ENCODE data around the gene GALNTL6. TPM values are rescaled to one million over a fixed set of nuclear protein-coding genes. Genes with fewer than 3 reads are reported as not detected.

GALNTL6 gene
- total and polyA plus RNA-seq, 2 donors from 2014 or later = 0.60 TPM; not detected in 1

DNA sequence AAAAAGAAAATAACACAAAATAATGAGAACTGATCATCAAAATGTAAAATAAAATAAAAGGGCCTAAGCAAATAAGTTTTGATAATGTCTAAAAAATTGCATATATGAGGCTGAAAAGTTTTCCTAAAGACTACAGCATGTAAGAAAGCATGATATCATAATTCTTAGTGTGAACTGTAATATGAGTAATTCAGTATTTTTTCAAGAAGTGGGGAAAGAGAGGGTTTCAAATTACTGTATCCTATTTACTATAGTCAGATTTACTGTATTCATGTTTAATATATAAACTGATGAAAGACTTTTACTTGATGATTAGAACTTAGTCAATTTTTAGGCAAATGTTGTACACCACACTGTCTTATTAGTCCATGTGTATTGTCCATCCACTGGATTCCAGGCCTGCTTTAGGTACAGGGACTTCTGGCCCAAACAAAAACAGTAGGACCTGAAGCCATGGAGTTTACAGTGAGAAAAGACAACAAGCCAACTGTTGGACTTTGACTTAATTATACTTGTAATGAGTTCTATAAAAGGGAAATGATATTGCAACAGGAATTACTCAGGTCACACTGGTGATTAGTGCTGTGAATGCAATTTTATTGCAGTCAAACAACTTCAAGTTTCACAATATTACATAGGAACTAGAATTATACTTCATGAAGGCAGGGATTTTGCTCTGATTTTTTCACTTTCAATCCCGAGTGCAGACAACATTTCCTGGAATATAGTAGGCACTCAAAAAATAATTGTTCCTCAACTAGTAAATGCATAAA is 837.7 kb downstream of the GALNTL6 start:
- TF ChIP-seq, protein P1, sequence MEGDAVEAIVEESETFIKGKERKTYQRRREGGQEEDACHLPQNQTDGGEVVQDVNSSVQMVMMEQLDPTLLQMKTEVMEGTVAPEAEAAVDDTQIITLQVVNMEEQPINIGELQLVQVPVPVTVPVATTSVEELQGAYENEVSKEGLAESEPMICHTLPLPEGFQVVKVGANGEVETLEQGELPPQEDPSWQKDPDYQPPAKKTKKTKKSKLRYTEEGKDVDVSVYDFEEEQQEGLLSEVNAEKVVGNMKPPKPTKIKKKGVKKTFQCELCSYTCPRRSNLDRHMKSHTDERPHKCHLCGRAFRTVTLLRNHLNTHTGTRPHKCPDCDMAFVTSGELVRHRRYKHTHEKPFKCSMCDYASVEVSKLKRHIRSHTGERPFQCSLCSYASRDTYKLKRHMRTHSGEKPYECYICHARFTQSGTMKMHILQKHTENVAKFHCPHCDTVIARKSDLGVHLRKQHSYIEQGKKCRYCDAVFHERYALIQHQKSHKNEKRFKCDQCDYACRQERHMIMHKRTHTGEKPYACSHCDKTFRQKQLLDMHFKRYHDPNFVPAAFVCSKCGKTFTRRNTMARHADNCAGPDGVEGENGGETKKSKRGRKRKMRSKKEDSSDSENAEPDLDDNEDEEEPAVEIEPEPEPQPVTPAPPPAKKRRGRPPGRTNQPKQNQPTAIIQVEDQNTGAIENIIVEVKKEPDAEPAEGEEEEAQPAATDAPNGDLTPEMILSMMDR (IDR thresholded peaks at IDR 0.05; ENCODE audit: borderline replicate concordance, extremely low read depth, insufficient read depth) = no peak
- H3K27ac ChIP-seq (ENCODE audit: low read depth in 2 of 2, low read length in 2 of 2) = no peak overlapping the region
- DNase-seq (no peak), FAIRE-seq (no peak)
- no peaks in the 10 kb centered on the region for H3K36me3 ChIP-seq (ENCODE audit: control insufficient read depth in 2 of 3, insufficient read depth in 3 of 3, low read length in 3 of 3)
- H3K4me1 ChIP-seq (ENCODE audit: control insufficient read depth in 2 of 3, insufficient read depth in 2 of 3, low read depth in 1 of 3, low read length in 3 of 3) = peaks cover 0 to 2% (median 1%) of the 10 kb centered on the region in 3 donors
- no peak overlapping the region for H3K9ac ChIP-seq (ENCODE audit: low read length in 3 of 3)
- no peaks in the 10 kb centered on the region for H3K9me3 ChIP-seq (ENCODE audit: control insufficient read depth in 2 of 3, insufficient read depth in 1 of 3, low read length in 3 of 3)
- intact Hi-C loops (cut with DNase I) = no loop called here
- H3K4me3 ChIP-seq (ENCODE audit: low read length in 3 of 3) = no peak overlapping the region
- H3K27me3 ChIP-seq (ENCODE audit: control insufficient read depth, insufficient read depth, low read length) = no peaks in the 10 kb centered on the region

DNA sequence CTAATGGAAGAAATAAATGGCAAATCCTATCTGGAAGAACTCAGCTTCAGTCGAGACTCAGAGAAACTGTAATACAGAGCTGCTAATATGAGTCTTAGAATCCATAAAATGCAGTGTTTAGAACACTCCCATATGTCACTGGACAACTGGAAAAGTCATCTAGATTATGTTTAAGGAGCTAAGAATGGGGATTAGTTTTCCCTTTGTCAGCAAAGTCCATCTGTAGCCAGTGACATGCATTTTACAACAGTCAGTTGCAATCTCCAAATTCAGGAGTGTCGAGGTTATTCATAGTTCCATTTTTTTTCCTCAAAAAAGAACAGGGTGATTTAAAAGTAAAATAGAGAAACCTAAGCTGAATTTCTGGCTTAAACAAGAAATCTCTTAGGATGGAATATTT is 838.8 kb downstream of the GALNTL6 start:
- no peak for FAIRE-seq
- Histone ChIP-seq H3K4me1 (ENCODE audit: control insufficient read depth in 2 of 3, insufficient read depth in 2 of 3, low read depth in 1 of 3, low read length in 3 of 3) (peaks cover 0 to 7% (median 3%) of the 10 kb centered on the region in 3 donors), H3K27me3 (ENCODE audit: control insufficient read depth, insufficient read depth, low read length) (no peaks in the 10 kb centered on the region), H3K36me3 (ENCODE audit: control insufficient read depth in 2 of 3, insufficient read depth in 3 of 3, low read length in 3 of 3) (no peaks in the 10 kb centered on the region), H3K9ac (ENCODE audit: low read length in 3 of 3) (no peak overlapping the region), H3K27ac (ENCODE audit: low read depth in 2 of 2, low read length in 2 of 2) (no peak overlapping the region), H3K4me3 (ENCODE audit: low read length in 3 of 3) (no peak overlapping the region), H3K9me3 (ENCODE audit: control insufficient read depth in 2 of 3, insufficient read depth in 1 of 3, low read length in 3 of 3) (no peaks in the 10 kb centered on the region)
- no peak for DNase-seq
- TF ChIP-seq, protein P1 (IDR thresholded peaks at IDR 0.05; ENCODE audit: borderline replicate concordance, extremely low read depth, insufficient read depth) = no peak
- intact Hi-C loops (cut with DNase I) = no loop called here

DNA sequence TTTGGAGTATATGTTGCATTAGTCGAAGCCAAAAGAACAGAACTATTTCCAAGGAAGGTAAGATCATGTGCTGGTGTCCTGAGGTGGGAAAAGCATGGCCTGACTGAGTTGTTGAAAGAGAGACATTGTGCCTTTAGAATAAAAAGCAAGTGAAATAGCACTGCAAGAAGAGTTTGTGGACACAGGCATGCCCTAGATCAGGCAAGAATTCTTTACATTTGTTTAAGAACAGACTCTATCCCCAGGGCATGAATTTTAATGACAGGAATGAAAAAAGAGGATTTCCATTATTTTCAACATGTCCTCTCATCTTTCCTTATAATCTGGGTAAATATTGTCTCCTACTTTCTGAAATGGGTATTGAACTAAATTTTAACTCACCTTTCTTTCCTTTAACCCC is 839.2 kb downstream of the GALNTL6 start:
- no peak overlapping the region for H3K27ac ChIP-seq (ENCODE audit: low read depth in 2 of 2, low read length in 2 of 2)
- peaks cover 0 to 7% (median 3%) of the 10 kb centered on the region in 3 donors for H3K4me1 ChIP-seq (ENCODE audit: control insufficient read depth in 2 of 3, insufficient read depth in 2 of 3, low read depth in 1 of 3, low read length in 3 of 3)
- TF ChIP-seq, protein P1 (IDR thresholded peaks at IDR 0.05; ENCODE audit: borderline replicate concordance, extremely low read depth, insufficient read depth) = no peak
- H3K36me3 ChIP-seq (ENCODE audit: control insufficient read depth in 2 of 3, insufficient read depth in 3 of 3, low read length in 3 of 3) = no peaks in the 10 kb centered on the region
- no peaks in the 10 kb centered on the region for H3K27me3 ChIP-seq (ENCODE audit: control insufficient read depth, insufficient read depth, low read length)
- intact Hi-C loops (cut with DNase I) = no loop called here
- FAIRE-seq = no peak
- DNase-seq = no peak
- H3K9ac ChIP-seq (ENCODE audit: low read length in 3 of 3) = no peak overlapping the region
- no peaks in the 10 kb centered on the region for H3K9me3 ChIP-seq (ENCODE audit: control insufficient read depth in 2 of 3, insufficient read depth in 1 of 3, low read length in 3 of 3)
- H3K4me3 ChIP-seq (ENCODE audit: low read length in 3 of 3) = no peak overlapping the region

All from kidney (tissue), 14 donors.